COLO668 (cell line): ENCODE results near the gene HSF5.
A peak's percentile ranks its signal among the peaks of the same experiment; 100 is the strongest.

Source experiments
- DNase-seq: peaks from one replicate; lab custom pipeline; 2025; ENCODE audit not compliant: unreplicated experiment; lab: John Stamatoyannopoulos, UW

The HSF5 gene

DNA sequence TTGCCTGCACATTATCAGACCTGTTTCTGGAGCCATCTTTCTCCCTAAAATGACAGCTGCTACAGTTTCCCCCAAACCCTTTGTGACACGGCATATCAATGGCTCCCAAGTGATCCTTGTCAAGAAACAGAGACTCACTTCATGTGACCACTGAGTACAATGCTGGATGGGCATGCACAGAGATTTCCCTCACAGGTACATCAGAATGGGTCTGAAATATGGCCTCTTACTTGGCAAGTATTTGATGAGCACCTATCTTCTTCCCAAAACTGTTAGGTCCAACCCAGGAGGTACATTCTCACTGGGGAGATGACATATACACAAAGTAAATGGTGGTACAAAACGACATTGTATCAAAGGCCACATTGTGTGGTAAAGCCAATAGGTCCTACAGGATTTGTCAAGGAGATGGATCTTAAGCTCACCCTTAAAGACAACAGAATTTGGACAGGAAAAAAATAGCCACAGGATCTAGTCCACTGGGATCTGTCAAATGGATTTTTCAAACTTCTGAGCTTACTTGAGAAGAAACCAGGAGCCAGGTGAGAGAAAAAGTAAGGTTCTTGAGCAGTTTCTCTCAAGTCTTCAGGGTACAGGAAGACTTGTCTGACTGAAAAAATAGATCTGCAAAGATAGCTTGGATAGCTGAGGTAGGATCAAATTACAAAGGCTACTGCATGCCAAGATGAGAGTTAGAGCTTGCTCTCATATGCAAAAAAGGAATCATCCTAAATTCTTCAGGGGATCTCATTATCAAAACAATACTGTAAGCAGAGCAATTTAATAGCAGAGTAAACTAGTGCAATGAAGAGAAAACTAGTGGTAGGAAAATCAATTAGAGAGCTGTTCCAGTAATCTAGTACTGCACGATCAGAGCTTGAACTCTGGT, 99.7 kb downstream of the HSF5 start:
- DNase-seq, result no peak

DNA sequence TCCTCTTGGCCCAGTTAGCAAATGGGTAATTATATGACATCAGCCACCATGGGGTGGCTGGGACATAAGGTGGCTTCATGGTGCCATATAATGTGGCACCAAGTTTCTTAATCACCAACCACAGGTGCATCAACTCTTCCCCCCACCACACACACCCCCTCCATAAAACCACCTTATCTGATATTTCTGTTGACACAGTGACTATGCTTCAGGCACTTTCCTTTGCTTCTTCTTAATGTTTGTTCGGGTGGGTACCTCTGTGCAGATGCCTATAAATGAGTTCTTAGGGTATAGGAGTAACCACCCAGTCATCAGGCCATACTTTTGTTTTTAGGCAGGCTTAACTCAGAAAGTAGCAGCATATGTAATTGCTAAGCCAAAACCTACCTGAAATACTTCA, 100.4 kb downstream of the HSF5 start:
- no peak for DNase-seq

DNA sequence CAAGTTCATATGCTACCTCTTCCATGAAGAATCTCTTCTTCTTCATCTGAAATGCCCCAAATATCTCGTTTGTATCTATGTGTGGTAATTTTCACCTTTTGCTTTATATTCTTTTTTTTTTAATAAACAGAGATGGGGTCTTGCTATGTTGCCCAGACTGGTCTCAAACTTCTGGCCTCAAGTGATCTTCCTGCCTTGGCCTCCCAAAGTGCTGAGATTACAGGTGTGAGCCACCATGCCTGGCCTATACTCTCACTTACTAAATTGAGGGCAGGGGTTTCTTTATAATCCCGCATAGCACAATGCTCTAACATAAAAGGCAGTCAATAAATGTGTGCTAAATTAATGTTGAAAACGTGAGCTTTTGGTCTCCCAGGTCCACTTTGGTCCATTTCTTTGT, 101.5 kb downstream of the HSF5 start:
- DNase-seq, result no peak

DNA sequence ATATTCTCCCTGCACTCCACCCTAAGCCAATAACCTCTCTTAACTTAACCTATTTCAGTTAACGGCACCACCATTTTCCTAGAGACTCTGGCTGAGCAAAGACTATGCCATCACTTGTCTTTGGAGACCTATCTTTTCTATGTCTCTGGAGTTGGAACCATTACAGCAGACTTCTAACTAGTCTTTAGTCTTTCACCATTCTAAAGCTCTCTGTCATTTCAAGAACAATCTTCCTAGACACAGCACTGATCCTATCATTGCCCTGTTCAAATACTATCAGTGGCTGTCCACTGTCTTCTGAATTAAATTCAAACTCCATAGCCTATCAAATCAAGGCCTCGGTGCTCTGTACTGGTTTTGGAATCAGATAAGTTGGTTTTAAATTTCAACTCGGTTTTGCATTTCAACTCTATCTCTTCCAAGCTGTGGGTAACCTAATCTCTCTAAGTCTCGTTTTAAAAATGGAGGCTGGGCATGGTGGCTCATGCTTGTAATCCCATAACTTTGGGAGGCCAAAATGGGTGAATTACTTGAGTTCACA, 102.8 kb downstream of the HSF5 start:
- DNase-seq, result no peak

DNA sequence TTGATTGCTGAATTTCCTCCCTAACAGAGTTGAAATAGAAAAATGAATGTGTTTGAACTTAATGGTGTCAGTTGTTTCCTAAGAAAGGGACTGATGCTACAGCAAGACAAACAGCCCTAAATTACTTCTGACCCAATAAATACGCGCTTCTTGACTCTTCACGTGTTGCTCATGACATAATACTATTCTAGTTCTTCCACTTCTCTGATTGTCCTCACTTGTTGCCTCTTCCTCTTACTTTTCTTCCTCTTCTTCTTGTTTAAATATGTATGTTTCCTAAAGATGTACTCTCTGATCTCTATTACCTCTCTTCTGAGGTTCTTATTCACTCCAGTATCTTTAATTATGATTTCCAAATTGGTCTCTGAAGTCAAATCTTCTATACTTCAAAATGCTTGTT, 103.3 kb downstream of the HSF5 start:
- DNase-seq, result no peak

DNA sequence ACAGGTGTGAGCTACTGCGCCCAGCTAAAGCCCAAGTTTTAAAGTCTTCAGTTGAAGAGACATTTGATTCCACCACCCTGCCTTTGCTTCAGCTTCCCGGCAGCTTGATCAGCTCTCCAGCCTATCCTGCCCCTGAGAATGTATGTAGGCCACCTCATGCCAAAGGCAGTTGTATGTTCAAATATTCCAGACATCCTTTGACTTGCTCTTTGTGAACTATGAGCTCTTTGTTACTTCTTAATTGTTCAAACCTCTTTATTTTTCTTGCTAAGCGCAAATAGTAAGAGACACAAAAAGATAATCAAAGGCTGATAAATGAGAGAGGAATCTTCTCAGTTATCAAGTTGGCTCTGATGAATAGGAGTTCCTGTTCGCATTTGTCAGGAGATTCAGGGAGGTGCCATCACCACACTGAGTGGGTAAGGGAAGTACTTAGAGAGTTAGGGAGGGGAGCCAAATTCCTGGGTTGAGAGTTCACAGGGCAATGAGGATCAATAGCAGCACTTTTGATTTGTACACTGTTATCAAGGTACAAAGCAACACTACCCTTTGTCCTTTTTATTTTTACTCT, 104.2 kb downstream of the HSF5 start:
- no peak for DNase-seq

DNA sequence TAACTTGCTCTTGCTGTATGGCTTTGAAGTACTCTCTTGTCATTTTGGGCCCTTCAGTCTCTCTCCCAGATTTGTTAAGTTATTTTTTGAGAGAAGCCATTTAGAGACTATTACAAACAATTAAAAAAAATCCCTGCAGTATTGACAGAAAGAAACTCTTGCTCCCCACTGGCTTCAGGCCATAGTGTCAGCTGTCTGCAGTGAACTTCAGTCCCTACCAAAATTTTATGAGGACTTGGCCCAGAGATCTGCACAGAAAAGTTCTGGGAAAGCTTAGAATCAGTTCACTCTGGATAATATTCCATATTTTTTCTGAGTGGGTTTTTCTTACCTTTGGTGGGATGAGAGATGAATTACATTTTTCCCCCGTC, 105.4 kb downstream of the HSF5 start:
- DNase-seq, result no peak

DNA sequence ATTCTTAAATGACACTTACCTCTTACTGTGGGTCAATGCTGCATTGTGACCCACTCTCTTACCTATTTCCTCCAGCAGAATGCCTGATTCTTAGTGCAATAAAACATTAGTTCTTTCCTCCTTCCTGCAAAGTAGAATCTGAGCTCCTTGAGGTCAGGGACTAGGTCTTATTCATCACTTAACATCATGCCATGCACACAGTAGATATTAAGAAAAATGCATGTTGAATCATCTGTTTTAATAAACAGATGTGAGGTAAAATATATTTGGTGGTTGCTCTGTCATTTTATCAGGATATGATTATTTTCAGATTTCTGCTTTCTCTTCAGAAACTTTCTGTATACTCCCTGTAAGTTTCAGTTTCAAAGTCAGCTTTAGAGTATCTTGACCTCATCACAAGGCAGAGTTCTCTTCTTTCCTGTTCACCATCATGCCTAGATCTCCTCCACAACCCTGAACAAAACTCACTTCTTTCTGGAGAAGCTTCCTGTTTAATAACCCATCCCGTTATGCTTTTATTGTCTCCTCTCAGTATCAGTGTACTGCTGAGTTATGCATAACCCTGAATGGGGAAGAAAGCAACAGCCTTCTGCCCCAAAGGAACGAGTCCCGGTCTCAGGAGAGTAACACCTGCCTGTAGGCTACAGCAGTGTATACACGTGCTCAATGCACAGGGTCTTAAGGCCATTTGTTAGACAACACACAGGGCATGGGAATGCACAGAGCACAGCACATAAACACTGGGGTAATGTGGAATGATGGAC, 105.9 kb downstream of the HSF5 start:
- peak; percentile 6 for DNase-seq

DNA sequence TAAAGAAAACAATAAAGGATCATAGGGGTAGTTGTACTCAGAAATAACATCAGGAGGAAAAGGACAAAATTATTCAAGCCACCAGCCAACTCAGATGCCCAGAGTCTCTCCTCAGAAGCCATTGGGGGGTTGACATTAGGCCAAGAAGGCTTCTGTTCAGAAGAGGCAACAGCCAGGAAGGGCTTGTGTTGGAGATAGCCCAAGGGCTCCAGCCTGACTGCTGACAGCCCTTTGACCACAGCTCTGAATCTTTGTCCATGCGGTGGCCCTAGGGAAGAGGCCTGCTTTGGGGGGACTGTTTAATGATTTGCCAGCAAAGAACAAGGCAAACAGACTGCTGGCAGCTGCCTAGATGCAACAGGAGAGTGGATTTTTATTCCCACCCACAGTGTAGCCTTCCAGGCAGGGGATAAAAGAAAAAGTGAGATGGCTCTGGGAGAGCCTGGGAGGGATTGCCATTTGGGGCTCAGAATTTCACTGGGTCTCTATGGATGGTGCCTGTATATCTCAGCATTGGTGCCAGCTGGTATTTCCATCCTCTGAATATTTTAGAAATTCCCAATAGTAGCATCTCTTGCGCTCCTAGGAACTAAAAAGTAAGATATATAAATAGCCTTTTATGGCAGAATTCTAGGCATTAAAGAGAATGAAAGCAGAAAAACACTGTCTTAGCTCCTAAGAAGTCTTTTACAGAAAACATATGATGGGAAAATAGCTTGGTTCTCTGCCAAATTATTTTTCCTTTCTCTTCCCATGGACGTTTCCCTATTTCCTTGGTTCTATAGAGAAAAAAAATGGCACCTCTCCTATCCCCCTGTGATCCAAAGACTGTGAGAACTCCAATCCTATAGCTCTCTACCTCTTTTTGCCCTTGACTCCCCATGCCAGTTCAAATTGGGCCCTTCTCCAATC, 106.8 kb downstream of the HSF5 start:
- DNase-seq, result peak; percentile 55

DNA sequence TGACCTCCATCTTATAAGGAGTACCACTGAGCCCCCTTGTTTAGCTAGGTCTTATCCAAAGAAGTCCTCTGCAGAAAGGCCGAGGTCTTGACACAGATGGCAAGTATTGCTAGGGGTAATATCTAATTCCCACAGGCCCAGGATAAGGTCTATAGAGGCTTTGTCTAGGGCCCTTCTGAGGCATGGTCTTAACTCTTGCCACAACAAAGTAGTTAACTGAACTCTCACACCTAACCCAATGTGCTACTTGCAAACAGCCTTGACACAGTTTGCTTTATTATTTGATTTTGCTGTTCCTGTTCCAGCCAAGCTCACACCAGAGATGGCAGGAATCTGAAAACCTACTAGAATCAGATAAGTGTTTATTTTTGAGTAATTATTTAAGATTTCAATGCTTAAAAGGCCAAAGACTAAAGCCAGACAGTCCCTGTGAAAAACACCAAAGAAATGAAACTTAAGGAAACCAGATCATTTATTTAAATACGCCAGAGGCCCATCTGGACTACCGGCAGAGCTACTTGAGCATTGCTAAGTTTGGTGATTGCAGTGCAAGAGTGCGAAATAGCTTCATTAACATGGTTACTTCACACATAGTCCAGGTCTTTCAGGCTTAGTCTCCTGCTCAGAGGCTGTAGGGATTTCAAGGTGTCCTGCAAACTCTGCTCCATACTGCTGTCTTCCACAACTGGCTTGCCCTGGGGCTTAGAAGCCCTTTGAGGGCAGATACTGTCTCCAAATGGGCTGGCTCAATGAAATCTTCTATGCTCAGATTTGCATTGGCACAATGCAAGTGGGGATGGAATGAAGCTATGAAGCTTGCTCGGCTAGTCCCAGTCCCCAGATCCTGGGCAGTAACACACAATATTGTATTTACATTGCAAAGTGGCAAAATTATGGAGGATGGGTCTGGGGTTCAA, 107.7 kb downstream of the HSF5 start:
- no peak for DNase-seq

DNA sequence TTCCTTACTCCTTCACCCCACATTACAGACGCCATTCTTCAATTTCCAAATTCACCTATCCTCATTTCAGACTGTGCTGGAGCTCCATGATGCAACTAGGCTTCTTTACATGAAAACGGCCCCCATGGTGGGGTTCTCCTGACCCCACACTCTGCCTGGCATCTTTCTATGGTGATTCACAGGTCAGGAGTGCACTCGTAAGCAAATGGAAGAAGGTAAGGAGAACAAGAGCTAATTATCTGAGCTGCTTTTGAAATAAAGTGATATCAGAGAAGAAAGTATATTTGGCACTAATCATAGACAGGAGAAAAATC, 108.7 kb downstream of the HSF5 start:
- DNase-seq, result no peak

DNA sequence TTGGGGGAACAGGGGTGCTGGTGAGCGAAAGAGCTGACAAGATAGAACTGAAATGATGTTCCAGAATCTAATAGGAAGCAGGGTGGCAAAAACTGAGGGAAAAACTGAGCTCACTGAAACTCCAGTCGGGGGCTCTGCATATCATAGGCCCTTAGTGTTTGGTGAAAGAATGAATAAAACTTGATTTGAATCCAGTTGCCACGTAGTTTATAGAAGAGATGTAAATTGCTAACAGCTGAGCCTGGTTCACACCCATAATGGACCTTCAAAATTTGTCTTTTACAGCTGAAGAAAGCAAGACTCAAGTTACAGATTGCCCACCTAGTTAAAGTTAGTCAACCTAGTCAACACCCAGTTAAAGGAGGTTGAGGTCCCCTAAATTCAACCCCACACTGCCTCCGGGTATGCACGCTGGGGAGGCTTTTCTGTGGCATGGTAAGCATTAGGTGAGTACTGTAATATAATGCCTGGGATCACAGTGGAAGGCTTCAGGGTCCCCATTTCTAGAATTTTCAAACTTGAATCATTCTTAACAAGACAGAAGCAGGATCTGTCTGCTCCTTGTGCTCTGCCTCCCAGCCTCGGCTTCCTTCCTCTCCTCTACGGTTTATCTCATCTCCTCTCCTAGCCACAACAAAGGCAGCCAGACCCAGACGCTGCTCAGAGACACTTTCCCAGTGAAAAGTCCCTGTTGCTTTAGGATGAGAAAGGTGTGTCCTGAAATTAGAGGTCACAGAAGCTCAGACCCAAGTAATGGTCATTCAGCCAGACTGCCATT, 109.3 kb downstream of the HSF5 start:
- no peak for DNase-seq

DNA sequence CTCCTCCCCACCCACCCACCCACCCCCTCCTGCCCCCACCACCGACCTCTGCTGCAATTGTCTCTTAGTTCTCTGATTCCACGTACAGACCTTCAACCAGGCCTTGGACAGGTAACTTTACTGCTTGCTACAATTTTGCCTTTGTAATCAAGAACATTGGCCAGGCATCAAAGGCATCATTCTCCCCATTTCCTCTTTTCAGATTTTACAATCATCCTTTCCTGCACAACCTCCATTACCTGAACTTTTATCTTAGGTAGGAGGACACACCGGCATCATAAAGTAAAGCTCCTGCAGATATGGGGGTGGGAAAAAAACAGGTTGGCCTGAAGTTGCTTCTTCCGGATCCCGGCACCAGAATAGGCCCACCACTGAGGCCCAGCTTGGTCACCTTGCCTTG, 110.5 kb downstream of the HSF5 start:
- no peak for DNase-seq

DNA sequence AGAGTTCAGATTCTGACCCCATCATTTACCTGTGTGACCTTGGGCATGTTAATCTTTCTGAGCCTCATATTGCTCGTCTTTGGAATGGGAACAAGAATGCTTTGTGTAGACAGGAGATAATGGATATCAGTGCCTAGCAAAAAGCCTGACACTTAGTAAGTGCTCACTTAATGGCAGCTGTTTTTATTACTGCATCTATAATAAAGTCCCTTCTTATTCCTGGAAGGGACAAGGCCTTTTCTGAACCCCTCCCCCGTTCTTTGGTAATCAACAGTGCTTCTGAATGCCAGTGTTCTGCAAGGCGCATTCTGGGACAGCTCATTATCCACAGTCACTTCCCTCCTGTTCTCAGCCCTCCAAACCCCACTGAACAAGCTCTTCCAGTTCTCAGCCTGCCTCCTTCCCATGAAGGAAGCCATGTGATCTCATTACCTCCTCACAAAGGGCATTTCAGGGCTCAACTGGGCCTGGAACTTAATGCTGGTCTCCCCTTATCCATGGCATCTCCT, 111.1 kb downstream of the HSF5 start:
- no peak for DNase-seq

DNA sequence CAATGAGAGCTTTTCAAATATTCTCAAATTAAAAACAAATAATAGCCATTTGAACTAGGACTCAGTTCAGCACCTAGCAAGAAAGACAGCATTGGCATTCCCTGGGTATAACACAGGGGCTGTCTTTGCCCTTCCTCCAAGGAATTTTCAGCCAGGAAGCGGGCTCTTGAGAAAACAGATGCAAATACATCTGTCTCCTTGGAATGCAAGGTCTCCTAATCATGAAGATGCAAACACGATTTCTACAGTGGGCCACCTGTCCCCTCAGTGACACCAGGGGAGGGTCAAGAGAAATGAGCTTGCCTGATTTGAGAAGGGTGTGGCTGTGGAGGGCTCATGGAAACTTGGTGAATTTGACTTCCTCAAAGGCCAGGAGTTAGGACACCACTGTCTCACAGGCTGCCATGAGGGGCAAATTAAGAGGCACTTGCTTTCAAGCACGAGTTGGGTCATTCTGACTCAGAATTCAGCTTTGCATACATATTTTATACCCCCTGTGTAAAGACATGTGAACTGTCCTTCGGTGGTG, 111.7 kb downstream of the HSF5 start:
- DNase-seq, result no peak

DNA sequence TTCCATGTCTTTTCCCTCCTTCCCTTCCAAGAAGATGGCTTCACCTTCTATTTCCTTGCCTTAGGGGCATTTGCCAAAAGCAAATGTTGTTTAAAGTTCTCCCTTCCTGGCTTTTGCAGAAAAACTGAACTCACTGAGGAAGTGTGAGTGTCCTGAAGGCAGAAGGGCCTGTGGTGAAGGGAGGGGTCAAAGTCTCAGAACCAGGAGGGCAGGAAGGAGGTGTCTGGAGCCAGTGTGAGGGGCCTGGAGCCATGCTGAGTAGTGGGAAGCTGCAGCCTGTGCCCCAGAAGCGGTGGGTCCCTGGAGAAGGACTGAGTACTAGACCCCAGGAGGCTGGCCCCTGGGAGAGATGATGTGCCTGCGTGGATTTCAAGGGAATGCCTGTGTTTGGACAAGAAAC, 112.4 kb downstream of the HSF5 start:
- DNase-seq, result no peak

DNA sequence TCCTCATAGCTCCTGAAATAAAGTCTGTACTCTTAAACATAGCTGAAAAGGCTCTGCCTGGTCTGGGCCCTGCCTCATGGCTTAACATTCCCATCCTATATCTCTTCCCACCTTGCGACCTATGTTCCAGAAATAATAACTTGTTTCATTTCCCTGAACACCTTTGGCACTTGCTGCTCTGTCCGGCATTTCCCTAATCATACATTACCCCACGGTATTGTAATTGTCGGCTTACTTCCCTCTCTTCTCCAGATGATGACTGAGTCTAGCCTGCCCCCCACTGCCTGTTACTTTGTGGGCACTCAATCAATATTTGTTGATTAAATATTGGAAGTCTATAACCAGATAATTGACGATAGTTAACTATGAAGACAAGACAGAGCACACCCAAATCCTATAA, 113.0 kb downstream of the HSF5 start:
- DNase-seq, result no peak

DNA sequence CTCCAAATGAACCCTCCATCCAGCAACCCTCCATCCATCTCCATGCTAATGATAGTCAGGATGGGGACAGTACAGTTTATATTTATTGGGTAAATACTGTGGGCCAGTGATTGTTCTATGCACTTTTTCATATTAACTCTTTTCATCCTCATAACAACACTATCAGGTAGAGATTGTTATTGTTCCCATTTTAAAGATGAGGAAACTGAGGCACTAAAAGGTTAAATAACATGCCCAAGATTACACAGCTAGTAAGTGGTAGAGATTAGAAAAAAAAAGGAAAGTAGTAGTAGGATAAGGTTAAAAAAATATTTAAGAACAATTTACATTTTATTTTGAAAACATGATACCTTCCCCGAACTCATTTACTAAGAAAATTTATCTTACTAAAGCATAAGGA, 114.3 kb downstream of the HSF5 start:
- no peak for DNase-seq

DNA sequence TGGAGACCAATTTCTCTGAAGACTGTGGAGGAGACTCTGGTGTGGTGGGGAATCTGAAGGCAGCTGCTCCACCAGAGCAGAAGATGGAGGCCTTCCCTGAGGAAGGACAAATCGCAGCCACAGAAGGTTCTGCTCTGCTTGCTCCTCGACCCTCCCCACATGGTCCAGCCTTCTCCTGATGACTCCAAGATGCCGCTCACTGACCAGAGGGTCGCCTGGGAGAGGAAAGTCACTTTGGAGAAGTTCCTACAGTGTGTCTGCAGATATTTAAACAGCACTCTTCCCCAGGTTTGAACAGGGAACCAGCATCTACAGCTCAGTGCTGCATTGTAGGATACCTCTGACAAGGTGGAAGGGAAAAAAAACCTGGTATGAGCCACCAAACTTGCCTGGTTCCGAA, 115.2 kb downstream of the HSF5 start:
- no peak for DNase-seq
